Epidermal melanocyte (primary cell): ENCODE data around the gene TMEM107.

ENCODE experiments used
- DNase-seq: peaks from one replicate; pipeline ENCODE4 v3.0.0; 2011; ENCODE audit warnings: low spot score; ENCODE audit not compliant: insufficient read length

TMEM107 gene

DNA sequence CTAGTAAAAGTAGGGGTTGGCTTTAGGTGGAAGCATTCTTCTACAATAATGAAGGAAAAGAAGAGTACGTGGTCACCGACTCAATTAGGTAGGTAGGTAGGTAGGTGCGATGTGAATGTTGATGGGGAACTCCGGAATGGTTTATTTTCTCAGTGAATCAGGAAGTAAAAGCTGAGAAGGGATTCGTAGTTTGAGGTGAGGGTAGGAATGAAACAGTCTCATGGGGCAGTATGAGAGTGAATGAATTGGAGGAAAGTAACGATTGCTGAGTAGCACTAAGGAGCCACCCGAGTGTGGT, 37.9 kb downstream of the TMEM107 start:
- DNase-seq: no peak

DNA sequence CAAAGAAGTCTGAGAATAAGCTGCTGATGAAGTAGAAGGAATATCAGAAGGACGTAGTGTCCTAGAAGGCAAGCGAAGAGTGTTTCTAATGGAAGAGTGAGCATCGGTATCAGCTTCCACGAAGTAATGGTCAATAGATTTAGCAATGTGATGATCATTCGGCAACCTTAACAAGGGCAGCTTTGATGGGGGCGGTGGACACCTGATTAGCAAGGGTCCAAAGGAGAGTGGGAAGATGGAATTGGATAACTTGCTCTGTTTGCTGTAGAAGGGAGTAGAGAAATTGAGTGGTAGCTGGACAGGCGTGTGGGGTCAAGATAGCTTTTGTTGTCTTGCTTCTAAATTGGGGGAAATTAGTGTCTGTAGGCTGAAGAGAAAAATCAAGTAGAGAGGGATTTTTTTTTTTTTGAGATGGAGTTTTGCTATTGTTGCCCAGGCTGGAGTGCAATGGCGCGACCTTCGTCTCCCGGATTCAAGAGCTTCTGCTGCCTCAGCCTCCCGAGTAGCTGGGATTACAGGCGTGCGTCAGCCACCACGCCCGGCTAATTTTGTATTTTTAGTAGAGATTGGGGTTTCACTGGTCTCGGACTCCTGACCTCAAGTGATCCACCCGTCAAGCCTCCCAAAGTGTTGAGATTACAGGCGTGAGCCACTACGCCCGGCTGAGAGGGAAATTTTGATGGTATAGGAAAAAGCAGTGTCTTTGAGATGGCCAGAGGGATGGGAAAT, 38.4 kb downstream of the TMEM107 start:
- no peak for DNase-seq

DNA sequence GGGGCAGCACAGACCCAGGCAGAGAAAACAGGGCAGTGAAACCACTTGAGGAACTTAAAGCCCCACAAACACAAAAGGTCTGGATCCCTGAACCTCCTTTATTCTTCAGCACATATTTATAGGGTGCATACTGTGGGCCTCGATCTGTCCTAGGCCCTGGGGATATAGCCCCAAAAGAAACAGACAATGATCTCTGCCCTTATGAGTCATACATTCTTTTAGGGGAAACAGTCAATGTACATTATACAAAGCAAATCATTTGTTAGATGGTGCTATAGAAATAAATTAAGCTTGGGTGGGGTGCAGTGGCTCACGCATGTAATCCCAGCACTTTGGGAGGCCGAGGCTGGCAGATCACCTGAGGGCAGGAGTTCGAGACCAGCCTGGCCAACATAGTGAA, 42.2 kb downstream of the TMEM107 start:
- DNase-seq: no peak

DNA sequence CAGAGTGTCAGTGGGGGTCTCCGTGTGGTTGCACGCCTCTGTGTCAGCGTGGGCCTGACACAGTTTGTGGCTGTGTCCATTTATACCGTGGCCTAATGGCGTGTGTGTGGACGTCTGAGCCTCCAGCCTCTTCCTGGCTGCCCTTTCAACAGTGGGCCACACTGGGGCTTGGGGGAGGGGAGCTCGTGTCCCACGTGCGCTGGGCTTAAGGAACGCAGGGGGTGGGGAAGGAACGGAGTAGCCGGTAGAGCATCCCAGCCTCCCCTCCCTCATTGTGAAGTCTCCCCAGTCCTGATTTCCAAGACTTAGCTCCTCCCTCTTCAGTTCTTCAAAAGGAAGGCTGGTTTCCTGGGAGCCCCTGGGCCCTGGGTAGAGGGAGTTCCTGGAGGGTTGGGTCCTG, 42.8 kb downstream of the TMEM107 start:
- DNase-seq: no peak

DNA sequence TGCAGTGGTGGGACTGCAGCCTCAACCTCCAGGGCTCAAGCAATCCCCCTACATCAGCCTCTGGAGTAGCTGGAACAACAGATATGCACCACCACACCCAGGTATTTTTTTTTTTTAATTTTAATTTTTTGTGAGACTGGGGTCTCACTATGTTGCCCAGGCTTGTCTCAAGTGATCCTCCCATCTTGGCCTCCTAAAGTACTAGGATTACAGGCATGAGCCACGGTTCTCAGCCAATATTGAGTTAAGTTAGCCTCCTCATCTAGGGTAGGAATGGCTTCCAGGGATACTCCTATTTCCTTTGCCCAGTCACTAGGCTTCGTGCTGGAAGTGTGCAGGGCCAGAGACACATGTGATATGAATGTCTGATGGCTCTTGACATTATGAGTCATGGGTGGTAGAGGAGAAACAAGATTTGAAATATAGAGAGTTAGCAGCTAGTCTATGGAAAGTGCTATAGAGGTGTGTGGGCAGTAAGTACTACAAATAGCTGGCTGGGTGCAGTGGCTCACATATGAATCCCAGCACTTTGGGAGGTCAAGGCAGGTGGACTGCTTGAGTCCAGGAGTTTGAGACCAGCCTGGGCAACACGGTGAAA, 44.2 kb downstream of the TMEM107 start:
- DNase-seq: no peak

DNA sequence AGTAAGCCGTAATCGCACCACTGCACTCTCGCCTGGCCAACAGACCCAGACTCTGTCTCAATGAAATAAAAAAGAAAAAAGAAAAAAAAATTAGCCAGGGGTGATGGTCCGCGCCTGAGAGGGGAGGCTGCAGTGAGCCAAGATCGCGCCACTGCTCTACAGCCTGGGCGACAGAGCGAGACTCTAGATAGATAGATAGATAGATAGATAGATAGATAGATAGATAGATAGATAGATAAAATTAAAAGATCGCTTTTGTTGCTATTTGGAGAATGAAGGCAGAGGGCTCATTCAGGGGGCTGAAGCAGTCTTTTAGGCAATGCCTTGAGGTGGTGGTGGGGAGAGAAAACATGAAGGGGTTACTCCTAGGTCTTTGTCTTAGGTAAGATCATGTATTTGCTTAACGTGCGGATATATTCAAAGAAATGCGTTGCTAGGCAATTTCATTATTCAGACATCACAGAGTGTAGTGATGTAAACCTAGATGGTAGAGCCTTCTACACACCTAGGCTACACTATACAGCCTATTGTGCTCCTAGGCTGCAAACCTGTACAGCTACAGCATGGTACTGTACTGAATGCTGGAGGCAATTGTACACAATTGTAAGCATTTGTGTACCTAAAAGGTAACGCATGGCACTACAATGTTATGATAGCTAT, 47.9 kb downstream of the TMEM107 start:
- no peak for DNase-seq

DNA sequence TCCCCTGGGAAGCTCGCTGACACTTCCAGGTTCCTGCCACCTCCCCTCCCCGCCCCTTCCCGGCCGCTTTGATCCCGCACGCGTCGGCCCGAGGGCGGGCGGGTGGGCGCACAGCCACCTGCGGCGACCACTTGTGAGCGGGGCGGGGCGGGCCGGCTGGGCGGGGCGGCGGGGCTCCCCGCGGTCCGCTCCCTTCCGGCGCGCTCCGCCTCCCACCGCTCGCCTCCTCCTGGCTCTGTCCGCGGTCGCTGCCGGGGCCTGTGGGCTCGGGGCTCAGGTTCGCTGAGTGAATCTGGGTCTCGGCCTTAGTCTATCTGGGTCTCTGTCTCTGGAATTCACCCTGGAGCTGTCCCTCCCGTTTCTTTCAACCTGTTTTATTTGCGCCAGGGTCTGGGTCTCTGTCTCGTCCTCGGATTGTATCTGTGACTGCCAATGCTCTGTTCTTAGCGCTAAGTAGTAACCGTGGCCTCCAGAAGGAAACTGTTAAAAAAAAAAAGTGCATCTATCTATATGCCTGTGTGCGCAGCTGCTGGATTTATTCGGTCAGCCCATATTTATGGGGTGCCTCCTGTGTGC, 49.6 kb downstream of the TMEM107 start:
- no peak for DNase-seq

DNA sequence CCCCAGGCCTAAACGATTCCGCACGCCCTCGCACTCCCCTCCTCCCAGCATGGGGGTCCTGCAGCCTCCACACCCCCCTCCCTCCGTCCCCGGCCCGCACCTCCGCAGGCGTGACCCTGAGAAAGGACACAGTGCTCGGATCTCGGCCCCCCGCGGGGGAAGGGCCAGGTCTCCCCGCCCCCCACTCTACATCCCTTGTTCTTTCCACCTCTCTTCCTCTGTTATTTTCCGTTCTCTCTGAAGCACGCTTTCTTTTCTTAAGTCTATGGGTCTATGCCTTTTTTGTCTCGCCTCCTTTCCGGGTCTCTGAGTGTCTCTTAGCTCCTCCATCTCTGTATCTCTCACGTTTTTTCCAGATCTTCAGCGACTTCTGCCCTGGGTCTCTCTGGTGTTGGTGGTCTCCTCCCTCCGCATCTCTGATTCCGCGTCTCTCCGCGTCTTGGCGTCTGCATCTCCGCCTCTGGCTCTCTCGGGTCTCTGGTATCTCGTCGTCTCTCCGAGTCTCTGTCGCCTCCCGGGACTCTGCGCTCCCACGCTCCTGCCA, 50.2 kb downstream of the TMEM107 start:
- DNase-seq: no peak

DNA sequence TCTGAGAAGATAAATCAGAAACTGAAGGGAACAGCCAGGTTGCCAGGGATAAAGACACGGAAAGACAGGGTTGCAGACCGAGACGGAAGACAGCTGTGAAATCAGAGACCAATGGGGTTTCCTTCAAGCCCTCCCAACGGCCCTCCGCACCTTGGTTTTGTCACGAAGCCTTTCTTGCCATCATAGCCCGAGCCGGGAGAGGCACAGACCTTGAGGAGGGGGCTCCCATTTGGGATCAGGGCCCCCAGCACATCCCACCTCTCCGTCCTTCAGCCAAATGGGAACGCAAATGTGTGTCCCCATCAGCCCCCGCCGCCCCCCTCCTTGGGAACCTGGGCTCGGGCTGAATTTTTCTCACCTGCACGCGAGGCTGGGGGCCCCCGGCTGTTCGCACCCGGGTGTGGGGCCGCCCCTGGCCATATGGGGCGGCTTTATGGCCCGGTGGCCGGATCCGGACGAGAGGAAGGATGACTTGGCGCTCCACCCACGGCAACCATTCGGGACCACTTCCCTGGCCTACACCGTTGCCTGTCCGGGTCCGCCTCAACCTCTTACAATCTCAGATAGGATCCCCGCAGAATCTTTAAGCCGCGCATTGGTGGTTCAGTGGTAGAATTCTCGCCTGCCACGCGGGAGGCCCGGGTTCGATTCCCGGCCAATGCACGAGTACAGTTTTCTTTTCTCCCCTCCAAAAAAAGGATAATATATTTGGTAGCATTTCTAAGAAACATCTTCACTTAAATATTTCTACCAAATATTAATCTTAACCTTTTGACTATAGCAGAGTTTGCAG, 50.8 kb downstream of the TMEM107 start:
- peak; percentile 71 for DNase-seq

DNA sequence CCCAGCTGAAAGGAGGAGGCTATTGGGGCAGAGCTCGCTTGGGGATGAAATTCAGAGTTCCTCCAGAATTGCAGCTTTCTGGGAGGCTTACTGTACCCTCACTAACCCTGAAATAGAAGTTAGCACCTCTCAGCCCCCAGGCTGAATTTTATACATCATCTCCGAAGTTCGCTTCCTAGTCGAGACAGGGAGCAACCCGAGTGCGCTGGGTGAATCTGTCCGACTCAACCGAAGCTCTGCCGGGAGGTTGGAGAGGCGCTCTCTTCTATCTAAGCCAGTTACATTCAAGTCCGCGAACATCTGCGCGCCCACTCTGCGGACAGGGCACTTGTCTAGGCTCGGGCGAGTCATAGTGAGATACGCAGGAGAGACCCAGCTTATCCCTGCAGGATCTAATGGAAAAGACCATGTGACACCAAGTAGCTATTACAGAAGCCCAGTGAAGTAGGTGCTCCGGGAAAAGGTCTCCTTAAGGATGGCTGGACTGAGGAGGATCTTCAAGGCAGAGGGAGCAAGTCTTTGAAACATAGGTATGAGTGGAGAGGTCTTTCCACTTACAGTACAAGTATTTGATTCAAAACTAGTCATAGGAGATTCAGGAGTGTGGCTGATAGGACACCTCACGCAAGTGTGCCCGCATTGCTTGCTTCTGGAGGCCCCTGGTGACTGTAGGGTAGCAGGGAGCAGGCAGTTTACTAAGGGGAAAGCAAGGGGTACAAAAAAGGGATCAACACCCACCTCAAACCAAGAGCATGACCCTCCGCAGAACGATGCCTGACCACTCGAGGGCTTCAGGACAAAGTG, 51.6 kb downstream of the TMEM107 start:
- no peak for DNase-seq

DNA sequence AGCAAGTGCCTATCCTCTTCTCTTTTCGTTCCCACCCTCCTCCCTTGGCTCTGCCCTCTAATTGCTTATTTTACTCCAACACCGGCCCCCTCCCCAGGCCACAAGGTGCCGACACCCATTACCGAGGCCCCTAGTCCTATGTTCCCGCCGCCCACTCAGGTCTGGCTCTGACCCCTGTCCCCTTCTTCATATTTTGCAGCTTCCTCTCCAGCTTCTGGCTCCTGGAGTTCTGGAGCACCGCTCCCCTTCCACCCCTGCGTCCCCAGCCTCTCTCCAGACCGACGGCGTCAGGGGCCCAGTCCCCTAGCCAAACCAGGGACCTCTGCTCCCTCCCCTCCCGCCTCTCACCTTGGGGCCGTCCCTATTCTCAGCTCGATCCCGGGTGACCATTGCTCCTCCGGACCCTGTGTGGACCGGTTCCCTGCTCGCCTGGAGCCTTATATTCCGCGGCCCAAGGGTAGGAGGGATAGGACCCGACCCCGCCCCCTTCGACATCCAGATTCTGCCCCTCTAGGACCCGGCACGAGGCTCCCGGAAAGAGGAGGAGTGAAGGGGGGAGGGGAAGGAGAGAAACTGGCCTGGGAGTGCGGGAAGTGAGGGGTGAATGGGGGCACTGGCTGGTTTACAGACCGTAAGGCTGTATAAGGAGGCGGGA, 52.4 kb downstream of the TMEM107 start, which contains the start of gene HES7:
Gene HES7, minus strand, starts transcription at position 412 of the 655 bp plus-strand sequence. Its CDS starts 22 bp downstream, at position 390.
- no peak for DNase-seq

DNA sequence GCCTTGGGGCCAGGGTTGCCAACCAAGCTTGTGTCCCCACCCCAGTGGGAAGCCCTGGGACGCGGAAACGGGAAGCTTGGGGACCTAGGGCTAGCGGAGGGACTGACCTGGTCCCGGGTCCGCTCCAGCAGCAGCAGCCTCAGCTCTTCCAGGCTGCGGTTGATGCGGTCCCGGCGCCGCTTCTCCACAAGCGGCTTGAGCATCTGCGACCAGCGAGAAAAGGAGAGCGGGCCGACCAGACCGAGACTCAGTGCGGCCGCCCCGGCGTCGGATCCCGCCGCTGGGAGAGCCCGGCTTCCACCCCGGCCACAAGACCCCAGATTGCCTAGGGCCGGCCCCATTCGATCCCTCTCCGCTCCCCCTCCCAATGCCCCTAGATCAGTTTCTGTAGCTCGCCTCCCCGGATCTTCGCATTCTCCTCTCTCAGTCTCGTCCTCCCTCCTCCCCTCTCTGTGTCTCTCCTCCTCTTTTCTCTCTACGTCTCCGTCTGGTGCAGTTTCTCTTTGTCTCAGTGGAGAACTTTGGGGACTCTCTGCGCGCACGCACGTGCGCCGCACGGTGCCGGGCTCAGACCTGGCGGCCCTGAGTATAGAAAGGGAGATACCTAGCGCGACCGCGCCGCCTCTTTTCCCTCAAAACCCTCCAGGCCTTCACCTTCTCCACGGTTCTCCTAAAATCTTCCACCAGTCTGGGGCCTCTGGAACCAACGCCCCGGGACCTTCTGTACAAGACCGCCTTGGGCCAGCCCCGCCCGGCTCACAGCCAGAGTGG, 53.1 kb downstream of the TMEM107 start:
- DNase-seq: no peak
